ENCODE measurements around the gene CYP27C1.
"Not testable (repeated sequence)": the region's sequence is repeated elsewhere in the genome, so short reads cannot be mapped to it uniquely, and the experiment has no call there.

CYP27C1 gene

DNA sequence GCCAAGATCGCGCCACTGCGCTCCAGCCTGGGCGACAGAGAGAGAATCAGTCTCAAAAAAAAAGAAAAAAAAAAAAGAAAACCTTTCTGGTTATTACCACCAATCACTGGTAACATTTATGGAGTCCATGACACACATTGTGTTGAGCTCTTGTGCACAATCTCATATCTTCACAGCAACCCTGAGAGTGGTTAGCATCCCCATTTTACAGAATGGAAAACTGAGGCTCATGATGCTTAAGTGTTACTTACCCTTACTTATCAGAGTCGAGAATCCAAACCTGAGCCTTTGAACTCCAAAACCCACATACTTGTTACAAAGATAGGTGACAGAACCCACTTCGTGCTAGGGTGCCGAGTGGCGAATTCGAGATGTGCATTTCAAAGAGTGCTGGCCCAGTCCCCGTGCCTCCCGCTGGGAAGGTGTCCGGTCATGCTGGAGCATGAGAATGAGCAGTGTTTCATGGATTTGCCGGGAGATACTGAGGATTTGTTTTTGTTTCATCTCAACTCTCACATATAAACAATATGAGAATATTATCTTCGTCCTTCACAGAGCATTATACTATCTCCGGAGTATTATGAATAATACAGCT lies 50.9 kb downstream of the CYP27C1 start:
- no peak for DNase-seq

DNA sequence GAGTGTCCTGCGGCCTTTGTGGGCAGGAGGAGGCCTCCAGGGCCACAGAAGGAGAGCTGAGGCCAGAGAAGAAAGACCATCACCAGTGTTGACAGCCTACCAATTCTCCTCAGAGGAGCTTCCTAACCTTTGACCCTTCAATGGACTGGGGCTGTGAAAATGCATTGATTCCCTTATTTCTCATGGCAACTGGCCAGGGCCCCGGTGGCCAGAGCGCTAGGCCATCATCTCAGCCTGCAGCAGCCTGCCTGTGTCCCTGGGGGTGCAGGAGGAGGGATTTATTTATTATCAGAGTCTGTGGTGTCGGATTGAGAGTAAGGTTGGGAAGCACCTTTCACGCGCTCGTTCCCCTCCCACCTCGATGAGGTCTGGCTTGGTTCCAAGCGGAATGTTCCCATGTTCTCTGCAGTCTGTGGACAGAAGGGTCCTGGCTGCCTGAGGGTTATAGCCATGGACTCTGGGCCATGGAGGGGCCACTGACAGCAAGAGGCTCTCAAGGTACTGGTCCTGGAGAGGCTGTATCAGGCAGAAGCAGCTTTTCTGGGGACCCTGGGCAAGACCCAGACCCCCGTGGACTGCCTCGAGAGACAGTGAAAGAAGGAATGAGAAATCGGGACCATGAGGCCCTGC lies 53.8 kb downstream of the CYP27C1 start:
- DNase-seq = no peak

DNA sequence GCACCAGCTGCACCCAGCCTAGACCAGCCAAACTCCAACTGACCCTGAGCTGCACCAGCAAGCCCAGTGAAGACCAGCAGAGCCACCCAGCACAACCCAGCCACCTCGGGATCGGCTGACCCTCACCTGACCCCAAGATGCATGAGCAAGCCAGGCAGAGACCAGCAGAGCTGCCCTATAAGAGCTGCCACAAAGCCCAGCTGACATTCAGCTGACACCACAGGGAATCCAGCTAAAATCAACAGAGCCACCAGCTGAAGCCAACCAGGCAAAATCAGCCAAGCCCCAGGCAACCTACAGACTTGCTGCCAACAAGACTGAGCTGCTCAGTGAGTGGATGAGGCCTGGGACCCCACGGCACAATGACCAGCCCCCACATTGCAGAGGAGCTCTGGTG lies 54.6 kb downstream of the CYP27C1 start:
- no peak for DNase-seq

DNA sequence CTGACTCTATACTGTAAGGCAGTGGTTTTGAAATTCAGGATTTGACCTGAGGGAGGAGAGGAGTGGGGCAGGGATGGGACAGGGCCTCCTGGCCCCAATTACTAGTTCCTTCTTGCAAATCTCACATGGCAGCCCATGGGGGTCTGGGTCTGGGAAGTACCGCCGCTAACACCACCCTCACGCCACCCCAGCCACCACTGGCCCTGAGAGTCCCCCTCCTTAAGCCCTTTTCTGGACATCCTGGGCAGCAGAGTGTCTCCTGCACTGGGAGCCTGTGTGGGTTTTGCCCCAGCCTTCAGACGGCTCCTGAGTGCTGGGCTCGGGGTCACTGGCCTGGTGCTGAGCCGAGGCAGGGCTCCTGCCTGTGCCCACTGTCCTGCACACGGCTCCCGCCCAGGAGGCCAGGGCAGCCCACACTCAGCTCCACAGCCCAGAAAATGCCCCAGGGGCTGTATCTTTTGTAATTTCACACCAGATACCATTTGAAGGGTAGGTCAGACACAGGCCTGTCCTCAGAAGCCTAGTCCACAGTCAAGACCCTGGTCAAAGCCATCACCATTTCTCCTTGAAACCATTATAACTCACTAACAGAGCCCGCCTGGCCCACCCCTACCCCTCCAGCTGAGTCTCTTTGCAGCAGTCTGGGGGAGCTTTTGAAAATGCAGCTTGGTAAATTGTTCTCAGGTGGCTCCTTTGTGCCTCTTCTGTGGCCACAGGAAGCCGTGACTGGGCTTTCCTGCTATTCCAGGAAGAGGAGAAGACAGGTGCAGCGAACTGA lies 55.1 kb downstream of the CYP27C1 start:
- DNase-seq = no peak

DNA sequence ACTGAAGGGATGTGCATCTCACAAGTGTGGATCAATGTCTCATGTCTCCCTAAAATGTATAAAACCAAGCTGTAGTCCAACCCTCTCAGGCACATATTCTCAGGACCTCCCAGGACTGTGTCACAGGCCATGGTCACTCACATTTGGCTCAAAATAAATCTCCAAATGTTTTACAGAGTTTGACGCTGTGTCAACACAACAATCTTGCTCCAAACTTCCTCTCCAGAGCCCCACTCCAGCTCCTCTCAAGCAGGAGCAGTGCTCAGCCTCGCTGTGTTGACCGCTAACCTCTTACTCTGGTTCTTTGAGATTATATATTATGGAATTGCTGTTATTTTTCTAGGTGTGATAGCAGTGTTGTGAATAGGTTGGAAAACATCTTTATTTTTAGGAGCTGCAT lies 56.2 kb downstream of the CYP27C1 start:
- no peak for DNase-seq

DNA sequence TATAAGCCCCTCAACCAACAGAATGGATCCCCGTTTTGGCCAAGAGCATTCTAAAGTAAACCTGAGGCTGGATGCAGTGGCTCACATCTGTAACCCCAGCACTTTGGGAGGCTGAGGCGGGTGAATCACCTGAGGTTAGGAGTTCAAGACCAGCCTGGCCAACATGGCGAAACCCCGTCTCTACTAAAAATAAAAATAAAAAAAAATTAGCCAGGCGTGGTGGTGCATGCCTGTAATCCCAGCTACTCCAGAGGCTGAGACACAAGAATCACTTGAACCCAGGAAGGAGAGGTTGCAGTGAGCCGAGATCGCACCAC lies 57.1 kb downstream of the CYP27C1 start:
- not testable (repeated sequence) for DNase-seq

DNA sequence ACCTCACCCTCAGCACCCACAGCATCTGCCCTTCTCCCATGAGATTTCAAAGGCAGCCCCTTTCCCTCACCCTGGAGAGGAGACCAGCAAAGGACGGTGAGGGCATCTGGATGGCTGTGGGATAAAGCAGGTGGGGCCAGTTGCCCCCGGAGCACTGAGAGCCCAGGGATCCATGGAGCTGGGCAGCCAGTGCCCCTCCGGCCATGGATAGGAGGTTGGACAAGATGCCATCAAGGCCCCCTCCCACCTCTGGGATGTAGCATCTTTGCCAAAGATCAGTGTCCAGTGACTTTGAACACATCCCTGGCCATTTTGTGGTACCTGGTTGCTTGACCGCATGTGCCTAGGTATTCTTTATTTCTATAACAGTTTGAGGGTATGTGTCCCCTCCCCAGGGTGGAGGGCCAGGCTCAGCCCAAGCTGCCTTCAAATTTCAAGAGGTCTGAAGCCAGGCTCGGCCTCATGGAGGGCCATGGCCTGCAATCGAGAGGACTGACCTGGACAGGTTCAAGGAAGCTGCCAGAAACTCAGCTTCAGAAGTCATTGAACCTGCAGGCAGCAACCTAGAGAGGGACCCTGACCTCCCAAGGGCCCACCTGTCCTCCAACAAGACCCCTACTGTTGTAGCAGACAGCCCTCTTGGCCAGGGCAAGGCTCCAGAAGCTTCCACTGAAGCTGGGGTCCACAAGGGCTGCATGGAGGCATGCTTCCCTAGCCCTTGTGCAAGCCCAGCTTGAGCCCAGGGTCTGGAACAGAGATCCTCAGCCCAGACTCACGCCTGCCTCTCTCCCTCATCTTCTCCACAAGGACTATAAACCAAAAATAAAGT lies 57.6 kb downstream of the CYP27C1 start:
- no peak for DNase-seq

DNA sequence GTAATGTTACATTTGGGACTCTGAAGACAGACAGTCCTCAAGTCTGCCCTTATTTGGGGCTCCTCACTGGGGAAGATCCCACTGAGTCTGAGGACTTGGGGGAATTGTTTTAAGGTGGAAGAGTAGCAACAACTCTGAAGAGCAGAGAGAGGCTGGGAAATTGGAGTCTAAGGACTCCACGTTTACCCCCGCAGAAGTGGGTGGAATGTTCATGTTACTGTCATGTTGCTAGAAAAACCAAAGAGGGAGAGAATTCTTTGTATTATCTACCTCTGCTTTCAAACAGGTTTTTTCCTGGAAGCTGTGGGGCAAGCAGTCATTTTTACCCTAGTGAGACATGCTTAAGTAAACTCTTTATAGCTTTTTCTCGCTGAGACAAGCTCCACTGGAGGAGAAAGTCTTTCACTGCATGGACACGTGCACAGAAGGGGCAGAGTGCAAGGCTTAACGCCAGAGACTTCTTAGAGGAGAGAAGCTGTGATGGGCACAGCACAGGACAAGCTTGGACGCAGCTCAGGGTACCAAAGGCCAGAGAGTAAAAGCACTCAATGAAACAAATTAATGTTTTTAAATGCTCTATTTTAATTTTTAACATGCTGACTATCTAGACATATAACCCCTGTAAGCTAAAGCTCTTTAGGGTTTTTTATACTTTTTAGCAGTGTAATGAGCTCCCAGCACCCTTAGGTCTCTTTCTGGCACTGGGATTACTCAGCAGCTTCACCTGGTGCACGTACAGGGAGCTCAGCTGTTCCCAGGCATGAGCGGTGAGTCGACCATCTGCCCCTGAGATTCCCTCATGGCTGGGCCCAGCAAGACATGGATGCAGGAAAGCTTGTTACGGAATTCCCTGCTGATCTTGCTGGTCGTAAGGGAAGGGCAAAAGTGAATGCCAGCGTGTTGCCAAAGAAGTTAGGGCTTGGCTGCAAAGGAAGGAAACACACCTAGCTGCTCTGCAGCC lies 58.6 kb downstream of the CYP27C1 start:
- no peak for DNase-seq

DNA sequence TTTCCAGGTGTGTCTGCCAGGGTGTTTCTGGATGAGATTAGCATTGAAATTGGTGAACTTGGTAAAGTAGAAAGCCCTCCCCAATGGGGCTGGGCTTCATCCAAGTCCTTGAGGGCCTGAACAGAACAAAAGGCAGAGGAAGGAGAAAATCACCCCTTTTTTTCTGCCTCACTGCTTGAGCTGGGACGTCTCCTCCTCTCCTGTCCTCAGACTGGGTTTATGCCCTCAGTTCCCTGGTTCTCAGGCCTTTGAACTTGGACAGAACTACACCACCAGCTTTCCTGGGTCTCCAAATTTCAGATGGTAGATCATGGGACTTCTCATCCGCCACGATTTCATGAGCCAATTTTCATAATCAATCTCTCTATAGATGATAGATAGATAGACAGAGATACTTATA lies 59.4 kb downstream of the CYP27C1 start:
- DNase-seq = no peak

DNA sequence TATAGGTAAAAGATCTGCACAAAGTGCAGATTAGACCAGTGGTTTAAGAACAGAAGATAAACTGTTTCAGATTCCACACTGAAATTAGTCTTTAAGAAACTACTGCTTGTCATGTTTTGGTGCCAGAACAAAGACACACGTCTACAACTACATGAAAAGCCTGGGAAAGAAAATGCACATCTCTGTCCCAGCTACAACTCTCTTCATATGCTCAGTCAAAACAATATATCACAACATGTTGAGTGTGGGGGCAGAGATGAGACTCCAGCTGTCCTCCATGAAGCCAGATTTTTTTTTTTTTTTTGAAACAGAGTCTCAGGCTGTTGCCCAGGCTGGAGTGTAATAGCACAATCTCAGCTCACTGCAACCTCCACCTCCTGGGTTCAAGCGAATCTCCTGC lies 60.6 kb downstream of the CYP27C1 start:
- DNase-seq = no peak

DNA sequence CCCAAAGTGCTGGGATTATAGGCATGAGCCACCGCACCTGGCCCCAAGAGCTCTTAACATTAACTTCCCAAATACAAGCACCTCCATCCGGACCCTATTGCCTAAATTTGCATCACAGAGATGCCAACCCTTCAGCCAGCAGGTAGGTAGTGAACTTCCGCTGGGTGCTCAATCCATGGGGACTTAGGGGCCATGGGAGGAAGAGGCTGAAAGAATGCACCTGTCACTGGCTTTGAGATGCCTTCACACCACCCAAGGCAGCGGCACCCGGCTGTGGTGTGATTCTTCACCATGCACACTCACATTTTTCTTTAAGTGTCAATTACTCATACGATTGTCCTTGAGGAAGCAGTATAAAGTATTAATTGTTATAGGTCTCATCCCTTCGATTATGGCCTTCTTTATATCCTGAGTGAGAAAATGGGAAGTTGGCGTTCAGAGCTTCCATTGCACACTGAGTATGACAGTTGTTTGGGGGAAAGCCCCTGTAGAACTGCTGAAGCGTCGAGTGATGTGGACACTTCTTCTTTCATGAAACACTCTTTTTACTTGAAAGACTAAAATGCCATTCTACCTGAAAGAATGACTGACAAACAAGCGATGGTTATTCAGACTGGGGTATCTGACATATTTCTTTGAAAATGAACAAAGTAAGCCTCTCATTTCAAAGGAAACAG lies 61.3 kb downstream of the CYP27C1 start:
- DNase-seq = no peak

DNA sequence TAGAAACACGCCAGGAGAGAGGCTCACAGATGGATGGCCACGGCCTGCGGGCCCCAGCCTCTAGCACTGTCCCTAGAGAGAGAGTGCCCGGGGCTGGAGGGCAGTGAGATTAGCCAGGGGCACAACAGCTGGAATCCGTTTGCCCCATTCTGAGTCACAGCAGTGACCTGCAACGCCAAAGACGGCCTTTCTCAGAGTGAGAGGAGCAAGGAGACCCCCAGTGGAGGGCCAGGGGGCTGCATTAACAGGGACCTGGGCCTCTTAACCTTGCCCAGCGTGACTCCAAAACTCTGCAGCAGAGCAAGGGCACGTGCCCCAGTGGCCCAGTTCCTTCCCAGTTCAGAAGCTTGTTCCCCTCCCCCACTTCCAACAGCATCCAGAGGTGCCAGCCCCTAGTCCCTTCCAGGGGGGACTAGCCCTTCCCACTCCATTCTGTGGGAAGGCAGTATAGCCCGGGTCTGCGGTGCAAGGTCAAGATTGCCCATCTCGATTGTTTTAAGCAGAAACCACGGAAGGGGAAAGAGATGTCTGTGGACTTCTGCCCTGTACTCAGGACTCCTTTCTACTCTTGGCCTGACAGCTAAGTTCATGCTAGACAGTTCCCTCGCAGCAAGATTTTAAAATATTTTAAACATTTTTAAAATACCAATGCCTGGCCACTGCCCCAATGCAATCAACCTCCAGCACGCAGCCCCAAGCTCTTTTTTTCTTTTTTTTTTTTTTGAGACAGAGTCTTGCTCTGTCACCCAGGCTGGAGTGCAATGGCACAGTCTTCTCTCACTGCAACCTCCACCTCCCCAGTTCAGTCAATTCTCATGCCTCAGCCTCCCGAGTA lies 62.2 kb downstream of the CYP27C1 start:
- no peak for DNase-seq

DNA sequence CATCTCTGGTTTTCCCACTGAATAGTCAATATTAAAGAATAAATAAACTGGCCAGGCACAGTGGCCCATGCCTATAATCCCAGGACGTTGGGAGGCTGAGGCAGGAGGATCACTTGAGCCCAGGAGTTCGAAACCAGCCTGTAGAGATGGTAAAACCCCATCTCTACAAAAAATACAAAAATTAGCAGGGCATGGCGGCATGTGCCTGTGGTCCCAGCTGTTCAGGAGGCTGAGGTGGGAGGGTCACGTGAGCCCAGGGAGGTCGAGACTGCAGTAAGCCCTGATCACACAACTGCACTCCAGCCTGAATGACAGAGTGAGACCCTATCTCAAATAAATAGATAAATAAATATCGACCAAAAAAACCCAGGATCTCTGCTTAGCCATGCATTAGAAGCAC lies 63.0 kb downstream of the CYP27C1 start:
- no peak for DNase-seq

DNA sequence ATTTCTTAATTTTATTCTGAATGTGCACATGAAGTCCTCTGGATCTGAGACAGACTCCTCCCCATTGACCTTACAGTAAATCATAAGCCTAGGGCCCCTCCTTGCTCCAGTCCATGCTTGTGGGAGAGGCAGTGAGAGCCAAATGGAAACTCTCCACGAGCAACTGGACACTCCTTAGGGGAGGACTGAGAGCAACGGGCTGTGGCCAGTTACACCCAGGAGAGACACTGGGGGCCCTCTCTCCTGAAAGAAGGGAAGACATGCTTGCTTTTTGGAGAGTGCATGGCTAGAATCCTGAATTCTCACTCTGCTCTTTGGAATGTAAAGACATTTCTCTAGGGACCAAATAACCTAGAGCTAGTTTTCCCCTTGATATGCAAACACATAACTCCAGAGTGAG lies 64.2 kb downstream of the CYP27C1 start:
- no peak for DNase-seq

DNA sequence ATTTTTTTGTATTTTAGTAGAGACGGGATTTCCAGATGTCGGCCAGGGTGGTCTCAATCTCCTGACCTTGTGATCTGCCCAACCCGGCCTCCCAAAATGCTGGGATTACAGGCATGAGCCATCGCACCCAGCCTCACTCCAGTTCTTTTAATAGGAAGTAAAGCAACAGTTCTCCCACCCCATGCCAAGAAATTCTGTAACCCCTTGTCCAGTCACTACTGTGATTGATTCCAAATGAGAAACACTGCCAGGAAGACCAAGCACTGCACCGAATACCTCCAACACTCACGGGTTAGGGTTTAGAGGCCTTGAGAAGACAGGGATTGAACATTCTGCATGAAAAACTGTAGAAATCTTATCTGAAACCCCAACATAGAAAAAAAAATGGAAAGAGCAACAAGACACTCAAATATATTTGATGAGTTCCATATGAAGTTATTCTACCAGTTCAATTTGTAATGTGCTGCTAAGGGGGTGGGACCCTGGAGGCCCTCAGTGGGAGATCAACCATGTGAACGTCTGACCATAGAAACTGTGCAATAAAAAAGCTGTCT lies 65.0 kb downstream of the CYP27C1 start:
- no peak for DNase-seq

DNA sequence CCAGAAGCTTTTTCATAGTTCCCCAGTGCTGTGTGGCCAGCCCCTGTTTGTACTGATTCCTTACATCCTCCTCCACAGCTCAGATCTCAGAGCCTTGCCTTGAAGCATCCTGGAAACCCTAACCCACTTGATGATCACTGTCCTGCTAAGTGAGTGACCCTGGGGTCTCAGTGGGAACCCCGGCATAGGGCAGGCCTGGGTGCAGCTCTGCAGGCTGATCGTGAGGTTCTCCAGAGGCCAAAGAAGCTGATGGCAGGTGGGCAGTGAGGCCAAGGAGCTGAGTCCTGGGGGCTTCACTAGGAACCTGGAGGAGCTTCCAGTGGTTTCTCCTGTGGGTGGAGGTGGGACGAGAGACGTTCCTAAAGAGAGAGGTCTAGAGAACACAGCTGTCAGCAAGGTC lies 65.7 kb downstream of the CYP27C1 start:
- no peak for DNase-seq

DNA sequence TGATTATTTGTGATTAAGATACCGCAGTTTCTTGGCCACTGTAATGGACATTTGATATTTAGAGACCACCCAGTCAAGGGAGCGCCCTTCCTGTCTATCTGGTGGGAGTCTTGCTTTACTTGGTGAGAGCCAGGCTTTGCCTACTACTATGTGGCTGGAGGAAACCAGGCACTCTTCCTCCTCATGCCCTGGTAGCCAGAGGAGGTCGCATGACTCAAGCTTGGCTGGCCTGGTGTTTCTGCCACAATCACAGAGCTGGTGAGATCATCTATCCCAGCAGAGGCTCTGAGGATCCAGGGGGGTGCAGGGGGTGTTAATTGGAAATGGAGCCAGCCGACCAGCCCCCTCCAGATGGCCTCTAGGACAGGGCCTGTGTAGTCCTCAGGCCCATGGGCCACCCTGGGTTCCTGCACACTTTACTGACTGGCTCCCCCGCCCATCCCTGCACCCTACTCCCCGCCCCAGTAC lies 66.4 kb downstream of the CYP27C1 start:
- DNase-seq = no peak

DNA sequence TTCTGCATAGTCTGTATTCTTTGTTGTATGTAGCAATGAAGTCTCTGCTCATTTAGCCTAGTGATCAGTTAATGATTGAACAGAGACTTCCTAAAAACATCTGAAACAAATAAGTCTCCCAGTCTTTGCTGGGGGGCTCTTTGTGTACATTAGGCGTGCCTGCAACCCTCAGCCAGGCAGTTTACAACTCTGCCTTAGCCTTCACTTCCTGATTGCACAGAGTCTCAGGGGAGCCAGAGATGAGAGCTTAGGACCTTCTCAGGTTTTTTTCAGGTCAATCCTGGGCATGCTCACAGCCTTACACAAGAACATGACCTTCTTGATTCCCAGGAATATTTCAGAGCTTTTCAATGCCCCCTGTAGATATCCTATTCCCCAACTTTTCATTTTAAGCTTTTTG lies 69.1 kb downstream of the CYP27C1 start:
- no peak for DNase-seq

DNA sequence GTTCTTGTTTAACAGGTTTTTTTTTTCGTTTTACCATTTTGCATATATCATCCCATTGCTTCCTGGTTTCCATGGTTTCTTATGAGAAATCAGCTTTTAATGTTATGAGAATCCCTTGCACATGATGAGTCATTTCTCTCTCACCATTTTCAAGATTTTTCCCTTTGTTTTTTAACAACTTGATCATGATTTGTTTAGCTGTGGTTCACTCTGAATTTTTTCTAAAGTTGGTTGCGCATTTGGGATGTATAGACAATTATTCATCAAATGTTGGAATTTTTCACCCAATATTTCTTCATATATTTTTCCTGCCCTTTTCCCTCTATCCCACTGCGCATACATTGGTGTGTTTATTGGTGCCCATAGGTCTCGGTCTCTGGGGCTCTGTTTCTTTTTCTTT lies 70.7 kb downstream of the CYP27C1 start:
- no peak for DNase-seq

DNA sequence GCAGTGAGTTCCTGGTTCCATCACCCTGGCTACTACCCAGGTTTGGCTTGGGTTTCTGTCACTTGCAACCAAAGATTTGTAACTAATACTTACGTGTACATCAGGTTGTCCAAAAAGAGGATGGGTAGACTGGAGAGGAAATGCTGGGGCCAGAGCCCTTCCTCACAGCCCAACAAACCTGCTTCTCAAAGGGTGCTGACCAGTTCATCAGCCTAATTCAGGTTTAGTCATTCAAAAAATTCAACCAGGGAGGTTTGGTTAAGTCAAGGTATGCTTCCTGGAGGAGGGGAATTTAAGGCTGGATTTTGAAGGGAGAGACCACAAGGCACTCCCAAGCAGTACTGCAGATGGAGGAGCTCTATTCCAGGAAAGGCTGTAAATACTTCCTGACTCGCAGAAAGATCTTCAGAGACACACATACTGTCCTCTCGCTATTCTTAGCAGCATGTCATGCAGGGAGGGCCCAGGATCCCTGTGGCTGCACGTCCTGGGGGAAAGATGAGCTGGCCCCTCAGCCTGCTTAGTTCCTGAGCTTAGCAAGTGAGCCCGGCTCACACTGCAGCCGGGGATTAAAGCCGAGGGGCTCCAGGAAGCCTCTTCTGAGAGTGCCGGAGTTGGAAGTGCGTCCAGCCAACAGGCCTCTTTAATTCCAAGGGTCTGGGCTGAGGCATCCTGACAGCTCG lies 73.1 kb downstream of the CYP27C1 start:
- DNase-seq = no peak
